ENCODE results near the gene FADS2.

Gene FADS2

GRCh38 chr11:61827571-61828378 is at the start of gene FADS2:
TSS of gene FADS2 (plus strand) at chr11:61828300. CDS start at chr11:61828391, 91 bp downstream.
- DNase-seq, result peak; percentile 97

- DNase-seq, result no peak
Observed at GRCh38 chr11:61778357-61778886, 49.7 kb upstream of the FADS2 start.

GRCh38 chr11:61778920-61779650 is 49.0 kb upstream of the FADS2 start:
- DNase-seq, result no peak

- DNase-seq, result no peak
Observed at GRCh38 chr11:61779666-61780525, 48.2 kb upstream of the FADS2 start.

GRCh38 chr11:61780581-61781162 is 47.4 kb upstream of the FADS2 start:
- no peak for DNase-seq

- no peak for DNase-seq
Observed at GRCh38 chr11:61781585-61781984, 46.5 kb upstream of the FADS2 start.

GRCh38 chr11:61782299-61782698 is 45.8 kb upstream of the FADS2 start:
- no peak for DNase-seq

GRCh38 chr11:61782841-61783240 is 45.3 kb upstream of the FADS2 start:
- no peak for DNase-seq

GRCh38 chr11:61783717-61784505 is 44.2 kb upstream of the FADS2 start:
- no peak for DNase-seq

GRCh38 chr11:61784506-61784805 is 43.6 kb upstream of the FADS2 start:
- no peak for DNase-seq

GRCh38 chr11:61785837-61786402 is 42.2 kb upstream of the FADS2 start:
- DNase-seq, result no peak

GRCh38 chr11:61787928-61788491 is 40.1 kb upstream of the FADS2 start:
- no peak for DNase-seq

GRCh38 chr11:61791737-61792309 is 36.3 kb upstream of the FADS2 start:
- DNase-seq, result peak; percentile 81

- peak; percentile 95 for DNase-seq
Observed at GRCh38 chr11:61792310-61793082, 35.6 kb upstream of the FADS2 start, which contains the start of the genes FEN1 and TMEM258. TSS of gene FEN1 (plus strand) at chr11:61792911. CDS start at chr11:61795362, 2,451 bp downstream. TSS of gene TMEM258 (minus strand) at chr11:61792599. CDS start at chr11:61792558, 41 bp downstream.

GRCh38 chr11:61793083-61793828 is 34.8 kb upstream of the FADS2 start:
- no peak for DNase-seq

- no peak for DNase-seq
Observed at GRCh38 chr11:61793829-61794204, 34.3 kb upstream of the FADS2 start.

GRCh38 chr11:61794579-61794978 is 33.5 kb upstream of the FADS2 start:
- DNase-seq, result no peak

GRCh38 chr11:61795459-61795858 is 32.6 kb upstream of the FADS2 start:
- no peak for DNase-seq

Measured in right forelimb (tissue), 1 donor.